ENCODE measurements around the gene HOXC9. TPM values are rescaled to one million over a fixed set of nuclear protein-coding genes. Genes with fewer than 3 reads are reported as not detected.

The HOXC9 gene
- total RNA-seq, 1 experiment from 2014 or later = not detected

DNA sequence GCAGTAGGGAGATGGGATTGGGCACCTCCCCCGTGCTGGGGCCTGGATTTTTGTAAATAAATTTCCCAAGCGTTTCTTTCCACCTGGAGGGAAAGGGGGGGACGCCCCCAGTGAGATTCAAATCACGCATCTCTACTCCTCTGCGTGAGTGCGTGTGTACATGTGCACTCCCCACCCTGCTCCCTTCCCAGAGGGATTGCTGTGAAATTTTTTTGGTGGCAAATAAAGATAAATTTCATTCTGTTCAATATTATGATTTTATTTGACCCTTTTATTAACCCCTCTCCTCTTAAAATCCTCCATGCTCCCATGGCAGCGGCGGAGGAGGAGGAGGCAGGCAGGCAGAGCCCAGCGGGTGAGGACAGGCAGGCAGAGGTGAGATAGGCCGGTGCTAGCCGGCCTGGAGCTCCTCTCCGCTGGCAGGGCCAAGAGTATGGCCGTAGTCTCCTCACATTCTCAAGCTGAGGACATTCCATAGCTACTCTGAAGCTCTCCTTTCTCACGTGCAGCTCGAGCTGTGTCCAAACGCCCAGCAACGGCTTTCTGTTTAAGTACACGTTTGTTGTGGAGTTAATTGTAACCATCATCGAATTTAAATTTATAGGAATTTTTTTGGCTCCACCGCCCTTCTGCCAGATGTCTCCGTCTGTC lies 23.7 kb upstream of the HOXC9 start:
- H3K79me2 ChIP-seq (ENCODE audit: insufficient read depth, low read length) = no peaks in the 10 kb centered on the region
- Mint-ChIP-seq H3K36me3 (ENCODE audit: insufficient read depth in 1 of 3, low read depth in 3 of 3) (peaks cover 0 to 8% (median 2%) of the 10 kb centered on the region in 3 experiments; a peak in 3 of 7 replicates), H3K27me3 (ENCODE audit: low read depth) (peaks cover 100% of the 10 kb centered on the region), H3K4me1 (peaks cover 14 to 25% of the 10 kb centered on the region in 2 experiments), H3K4me3 (no peak overlapping the region), H3K9me3 (peaks cover 12 to 15% of the 10 kb centered on the region in 2 experiments; a peak in 4 of 5 replicates), H3K27ac (no peak overlapping the region)
- H2BK120ac ChIP-seq (ENCODE audit: low read depth, low read length, poor library complexity, severe bottlenecking) = no peak overlapping the region
- no peak overlapping the region for H3K56ac ChIP-seq (ENCODE audit: insufficient read length, low read depth, low read length)
- no peak for TF ChIP-seq CTCF (conservative IDR thresholded peaks at IDR 0.05)
- no peak overlapping the region for H3K9ac ChIP-seq (ENCODE audit: extremely low read depth, insufficient read length, low read length)
- no peaks in the 10 kb centered on the region for H3K79me1 ChIP-seq (ENCODE audit: insufficient read depth, low read depth, low read length, poor library complexity, severe bottlenecking)
- WGBS (ENCODE audit: extremely low coverage, insufficient read length, low lambda C conversion rate) = no CpG with 5 or more reads among the region's 21 CpGs
- no peak overlapping the region for H2BK12ac ChIP-seq (ENCODE audit: insufficient read length, low read depth, low read length)
- H4K91ac ChIP-seq (ENCODE audit: insufficient read length, low read depth, low read length) = no peak overlapping the region
- H2BK20ac ChIP-seq (ENCODE audit: low read depth, low read length, poor library complexity, severe bottlenecking) = no peak overlapping the region
- H3K4ac ChIP-seq (ENCODE audit: low read depth, low read length) = no peak overlapping the region
- no peaks in the 10 kb centered on the region for H3K23me2 ChIP-seq (ENCODE audit: insufficient read length, low read depth, low read length, poor library complexity, severe bottlenecking)
- no peak overlapping the region for H4K5ac ChIP-seq (ENCODE audit: insufficient read length, low read depth, low read length)
- H3K27me3 ChIP-seq (ENCODE audit: insufficient read depth, low read length) = peaks cover 97% of the 10 kb centered on the region
- no peak overlapping the region for H2BK5ac ChIP-seq (ENCODE audit: insufficient read length, low read length)
- no peaks in the 10 kb centered on the region for H4K20me1 ChIP-seq (ENCODE audit: control insufficient read depth, insufficient read depth, insufficient read length)
- no peak overlapping the region for H3K23ac ChIP-seq (ENCODE audit: insufficient read length, low read depth, low read length)
- no peaks in the 10 kb centered on the region for H3K9me3 ChIP-seq (ENCODE audit: control insufficient read depth, low read depth, low read length)
- H3K4me2 ChIP-seq (ENCODE audit: insufficient read depth, insufficient read length, low read length) = no peak overlapping the region
- H2AK5ac ChIP-seq (ENCODE audit: insufficient read length, low read length) = no peak overlapping the region
- no peak overlapping the region for H4K8ac ChIP-seq (replicated peaks; ENCODE audit: insufficient read length, low read depth, low read length)
- H3K4me1 ChIP-seq (ENCODE audit: insufficient read depth, low read length) = no peaks in the 10 kb centered on the region
- H3T11ph ChIP-seq (ENCODE audit: low read length) = no peak overlapping the region
- H3K14ac ChIP-seq (ENCODE audit: insufficient read depth, low read length) = no peak overlapping the region
- H2BK15ac ChIP-seq (ENCODE audit: low read depth, low read length) = no peak overlapping the region
- no peak for DNase-seq
- H3K18ac ChIP-seq (ENCODE audit: insufficient read length, low read depth, low read length) = no peak overlapping the region
- H2AFZ ChIP-seq (ENCODE audit: low read length) = no peak overlapping the region
- no peak overlapping the region for H3K27ac ChIP-seq (ENCODE audit: insufficient read length, low read depth, low read length)
